Osteoblast (primary cell): ENCODE data around the gene MGA. TPM values are rescaled to one million over a fixed set of nuclear protein-coding genes. Genes with fewer than 3 reads are reported as not detected.

Experiments used
- DNase-seq: peaks from one replicate; pipeline ENCODE4 v3.0.0; 2011; ENCODE audit warnings: low spot score, mixed read lengths; ENCODE audit not compliant: insufficient read length; ENCODE audit errors: missing footprints
- H2AFZ ChIP-seq: 2 replicates; pipeline ENCODE4 v1.6.0; 2011; ENCODE audit warnings: mild to moderate bottlenecking, low read length
- H3K27ac ChIP-seq: 2 replicates; pipeline ENCODE4 v1.5.1; 2011; ENCODE audit warnings: mild to moderate bottlenecking, low read depth, low read length, moderate library complexity
- H3K27me3 ChIP-seq: 2 replicates; pipeline ENCODE4 v1.6.0; 2012; ENCODE audit warnings: mild to moderate bottlenecking, control low read depth, inconsistent platforms, low read length, moderate library complexity; ENCODE audit not compliant: insufficient read depth
- H3K36me3 ChIP-seq: 2 replicates; pipeline ENCODE4 v1.5.1; 2011; ENCODE audit warnings: mild to moderate bottlenecking, low read length, control low read depth, moderate library complexity; ENCODE audit not compliant: insufficient read depth
- H3K4me1 ChIP-seq: 2 replicates; pipeline ENCODE4 v1.5.1; 2011; ENCODE audit warnings: mild to moderate bottlenecking, low read length, control low read depth, moderate library complexity; ENCODE audit not compliant: insufficient read depth
- H3K4me2 ChIP-seq: 2 replicates; pipeline ENCODE4 v1.6.0; 2011; ENCODE audit warnings: mild to moderate bottlenecking, low read length; ENCODE audit not compliant: insufficient read depth
- H3K4me3 ChIP-seq: fragments of 200-600 bp; sonication (generic); 3 replicates; pipeline ENCODE4 v1.5.1; 2012; ENCODE audit warnings: mild to moderate bottlenecking, low read length, inconsistent platforms; ENCODE audit not compliant: insufficient read depth
- H3K79me2 ChIP-seq: 2 replicates; pipeline ENCODE4 v1.6.0; 2012; ENCODE audit warnings: mild to moderate bottlenecking, low read length, control low read depth, inconsistent platforms; ENCODE audit not compliant: insufficient read depth
- H3K9me3 ChIP-seq: 2 replicates; pipeline ENCODE4 v1.5.1; 2011; ENCODE audit warnings: low read depth, low read length, control low read depth
- H4K20me1 ChIP-seq: 2 replicates; pipeline ENCODE4 v1.6.0; 2012; ENCODE audit warnings: mild to moderate bottlenecking, low read length, control low read depth; ENCODE audit not compliant: insufficient read depth
- CTCF ChIP-seq: IDR thresholded peaks from 2 replicates; pipeline ENCODE4 v1.5.1; 2011; ENCODE audit warnings: mild to moderate bottlenecking, low read depth, low read length, moderate library complexity; ENCODE audit errors: extremely low read depth
- total RNA-seq: library from RNA; depleted of rRNA; stranded (reverse); fragments of >200 nt; gene quantifications from 2 replicates; pipeline ENCODE4 v1.2.3, GENCODE V29; 2012

MGA gene
- total RNA-seq, 1 donor = 40.2 TPM

- peaks cover 67% of the 10 kb centered on the region for H3K36me3 ChIP-seq
Observed at GRCh38 chr15:41814534-41814933, 154.3 kb downstream of the MGA start.

GRCh38 chr15:41816788-41817187 is 156.6 kb downstream of the MGA start:
- TF ChIP-seq CTCF = no peak
- Histone ChIP-seq H4K20me1 (peaks cover 3% of the 10 kb centered on the region), H3K4me1 (no peaks in the 10 kb centered on the region), H3K27me3 (no peaks in the 10 kb centered on the region), H2AFZ (no peak overlapping the region), H3K9me3 (no peaks in the 10 kb centered on the region), H3K79me2 (peaks cover 1% of the 10 kb centered on the region), H3K4me2 (no peak overlapping the region), H3K4me3 (no peak overlapping the region), H3K36me3 (peaks cover 76% of the 10 kb centered on the region), H3K27ac (no peak overlapping the region)
- DNase-seq = no peak

More at GRCh38 chr15:41814534-41814933, 154.3 kb downstream of the MGA start:
- Histone ChIP-seq H3K9me3 (no peaks in the 10 kb centered on the region), H3K79me2 (peaks cover 6% of the 10 kb centered on the region), H3K27ac (no peak overlapping the region), H3K27me3 (no peaks in the 10 kb centered on the region), H2AFZ (no peak overlapping the region), H3K4me3 (no peak overlapping the region), H3K4me1 (no peaks in the 10 kb centered on the region), H3K4me2 (no peak overlapping the region), H4K20me1 (peaks cover 5% of the 10 kb centered on the region)
- peak; percentile 58 for DNase-seq
- no peak for TF ChIP-seq CTCF

GRCh38 chr15:41817327-41817726 is 157.1 kb downstream of the MGA start:
- TF ChIP-seq CTCF = no peak
- peaks cover 73% of the 10 kb centered on the region for H3K36me3 ChIP-seq

GRCh38 chr15:41817781-41818180 is 157.6 kb downstream of the MGA start:
- Histone ChIP-seq H3K4me2 (no peak overlapping the region), H3K36me3 (peaks cover 72% of the 10 kb centered on the region), H3K79me2 (no peaks in the 10 kb centered on the region), H2AFZ (no peak overlapping the region), H3K9me3 (no peaks in the 10 kb centered on the region), H4K20me1 (no peaks in the 10 kb centered on the region), H3K27me3 (no peaks in the 10 kb centered on the region), H3K4me1 (no peaks in the 10 kb centered on the region), H3K4me3 (no peak overlapping the region), H3K27ac (no peak overlapping the region)
- TF ChIP-seq CTCF = no peak
- peak; percentile 76 for DNase-seq

More at GRCh38 chr15:41817327-41817726, 157.1 kb downstream of the MGA start:
- Histone ChIP-seq H2AFZ (no peak overlapping the region), H3K79me2 (no peaks in the 10 kb centered on the region), H3K4me2 (no peak overlapping the region), H3K4me3 (no peak overlapping the region), H4K20me1 (no peaks in the 10 kb centered on the region), H3K27ac (no peak overlapping the region), H3K27me3 (no peaks in the 10 kb centered on the region), H3K4me1 (no peaks in the 10 kb centered on the region), H3K9me3 (no peaks in the 10 kb centered on the region)
- no peak for DNase-seq
